ENCODE data around the gene TSPY9. TPM values are rescaled to one million over a fixed set of nuclear protein-coding genes. Genes with fewer than 3 reads are reported as not detected.
"Not testable (repeated sequence)": the region's sequence is repeated elsewhere in the genome, so short reads cannot be mapped to it uniquely, and the experiment has no call there.

TSPY9 gene, protein sequence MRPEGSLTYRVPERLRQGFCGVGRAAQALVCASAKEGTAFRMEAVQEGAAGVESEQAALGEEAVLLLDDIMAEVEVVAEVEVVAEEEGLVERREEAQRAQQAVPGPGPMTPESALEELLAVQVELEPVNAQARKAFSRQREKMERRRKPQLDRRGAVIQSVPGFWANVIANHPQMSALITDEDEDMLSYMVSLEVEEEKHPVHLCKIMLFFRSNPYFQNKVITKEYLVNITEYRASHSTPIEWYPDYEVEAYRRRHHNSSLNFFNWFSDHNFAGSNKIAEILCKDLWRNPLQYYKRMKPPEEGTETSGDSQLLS
- not detected for total RNA-seq

DNA sequence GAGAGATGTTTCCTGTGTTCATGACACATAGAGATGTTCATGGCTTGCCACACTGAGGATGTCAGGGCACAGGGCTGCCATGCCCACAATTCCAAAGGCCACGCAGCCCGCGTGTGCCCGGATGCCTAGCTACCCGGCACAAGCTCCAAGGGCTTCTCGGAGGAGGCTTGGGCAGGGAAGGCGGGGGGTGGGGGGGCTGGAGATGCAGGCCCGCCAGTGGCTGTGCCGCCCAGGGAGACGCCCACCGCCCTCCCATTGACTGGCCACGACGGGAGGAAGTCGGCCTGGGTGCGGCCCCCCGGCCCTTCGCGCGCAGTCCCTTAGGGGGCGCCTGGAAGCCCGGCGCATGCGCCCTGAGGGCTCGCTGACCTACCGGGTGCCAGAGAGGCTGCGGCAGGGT lies at the start of gene TSPY9:
Gene TSPY9 (plus strand): TSS at position 301 of the 400 bp plus-strand sequence. CDS start 46 bp downstream, at position 347.
- ATAC-seq (ENCODE audit: low read depth); H3K4me3 Mint-ChIP-seq; POLR2A ChIA-PET; H3K36me3 Mint-ChIP-seq; H3K27me3 Mint-ChIP-seq; H3K4me1 Mint-ChIP-seq; DNase-seq; H3K9me3 Mint-ChIP-seq; H3K27ac Mint-ChIP-seq: not testable (repeated sequence)

DNA sequence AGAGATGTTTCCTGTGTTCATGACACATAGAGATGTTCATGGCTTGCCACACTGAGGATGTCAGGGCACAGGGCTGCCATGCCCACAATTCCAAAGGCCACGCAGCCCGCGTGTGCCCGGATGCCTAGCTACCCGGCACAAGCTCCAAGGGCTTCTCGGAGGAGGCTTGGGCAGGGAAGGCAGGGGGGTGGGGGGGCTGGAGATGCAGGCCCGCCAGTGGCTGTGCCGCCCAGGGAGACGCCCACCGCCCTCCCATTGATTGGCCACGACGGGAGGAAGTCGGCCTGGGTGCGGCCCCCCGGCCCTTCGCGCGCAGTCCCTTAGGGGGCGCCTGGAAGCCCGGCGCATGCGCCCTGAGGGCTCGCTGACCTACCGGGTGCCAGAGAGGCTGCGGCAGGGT lies 20.4 kb upstream of the TSPY9 start, which contains the start of gene TSPY1:
Gene TSPY1 (plus strand): TSS at position 301 of the 400 bp plus-strand sequence. CDS start 46 bp downstream, at position 347.
- H3K9me3 Mint-ChIP-seq; ATAC-seq (ENCODE audit: low read depth); POLR2A ChIA-PET; H3K4me1 Mint-ChIP-seq; H3K4me3 Mint-ChIP-seq; H3K36me3 Mint-ChIP-seq; H3K27ac Mint-ChIP-seq; DNase-seq; H3K27me3 Mint-ChIP-seq: not testable (repeated sequence)

DNA sequence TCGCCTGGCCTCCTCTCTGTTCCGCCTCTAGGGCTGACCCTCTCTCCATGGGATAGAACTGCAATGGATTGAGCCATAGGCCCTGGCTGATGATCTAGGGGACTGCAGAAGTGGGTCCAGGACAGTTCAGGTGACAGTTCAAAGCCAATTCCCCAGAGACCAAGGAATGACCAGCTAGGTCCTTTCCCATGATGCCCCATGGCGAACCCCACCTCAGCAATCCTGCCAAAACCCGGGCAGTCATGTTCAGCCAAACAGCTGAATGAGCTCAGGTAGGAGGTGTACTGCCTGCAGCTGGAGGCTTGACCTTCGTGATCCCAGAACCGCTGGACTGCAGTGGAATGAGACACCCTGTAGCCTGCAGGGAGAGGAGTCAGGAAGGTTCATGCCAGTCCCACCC lies 17.3 kb downstream of the TSPY9 start:
- DNase-seq; H3K27me3 Mint-ChIP-seq; H3K36me3 Mint-ChIP-seq; H3K9me3 Mint-ChIP-seq; POLR2A ChIA-PET; H3K27ac Mint-ChIP-seq; H3K4me3 Mint-ChIP-seq; ATAC-seq (ENCODE audit: low read depth); H3K4me1 Mint-ChIP-seq: not testable (repeated sequence)

DNA sequence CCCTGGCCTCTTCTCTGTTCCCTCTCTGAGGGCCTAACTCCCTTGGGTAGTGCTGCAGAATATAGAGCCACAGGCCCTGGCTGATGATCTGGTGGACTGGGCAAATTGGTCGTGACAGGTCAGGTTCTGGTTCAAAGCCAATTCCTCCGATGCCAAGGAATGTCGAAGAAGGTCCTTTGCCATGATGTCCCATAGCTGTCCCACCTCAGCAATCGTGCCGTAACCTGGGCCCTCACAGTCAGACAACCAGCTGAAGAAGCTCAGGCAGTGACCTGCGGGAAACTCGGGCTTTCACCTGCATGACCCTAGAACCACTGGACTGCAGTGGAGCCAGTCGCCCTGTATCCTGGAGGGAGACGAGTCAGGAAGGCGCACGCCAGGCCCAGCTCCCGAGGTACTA lies 29.2 kb downstream of the TSPY9 start:
- POLR2A ChIA-PET; ATAC-seq (ENCODE audit: low read depth); H3K27me3 Mint-ChIP-seq; DNase-seq; H3K9me3 Mint-ChIP-seq; H3K4me3 Mint-ChIP-seq; H3K4me1 Mint-ChIP-seq; H3K27ac Mint-ChIP-seq; H3K36me3 Mint-ChIP-seq: not testable (repeated sequence)

DNA sequence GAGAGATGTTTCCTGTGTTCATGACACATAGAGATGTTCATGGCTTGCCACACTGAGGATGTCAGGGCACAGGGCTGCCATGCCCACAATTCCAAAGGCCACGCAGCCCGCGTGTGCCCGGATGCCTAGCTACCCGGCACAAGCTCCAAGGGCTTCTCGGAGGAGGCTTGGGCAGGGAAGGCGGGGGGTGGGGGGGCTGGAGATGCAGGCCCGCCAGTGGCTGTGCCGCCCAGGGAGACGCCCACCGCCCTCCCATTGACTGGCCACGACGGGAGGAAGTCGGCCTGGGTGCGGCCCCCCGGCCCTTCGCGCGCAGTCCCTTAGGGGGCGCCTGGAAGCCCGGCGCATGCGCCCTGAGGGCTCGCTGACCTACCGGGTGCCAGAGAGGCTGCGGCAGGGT lies 40.5 kb downstream of the TSPY9 start, which contains the start of gene TSPY10:
Gene TSPY10 (plus strand): TSS at position 301 of the 400 bp plus-strand sequence. CDS start 46 bp downstream, at position 347.
- ATAC-seq (ENCODE audit: low read depth); H3K9me3 Mint-ChIP-seq; H3K27me3 Mint-ChIP-seq; H3K36me3 Mint-ChIP-seq; POLR2A ChIA-PET; H3K4me3 Mint-ChIP-seq; DNase-seq; H3K27ac Mint-ChIP-seq; H3K4me1 Mint-ChIP-seq: not testable (repeated sequence)

Other genes starting within 250 kb of the TSPY9 start
- gene TSPY4, start 149.8 kb upstream of the TSPY9 start, total RNA-seq: not detected
- not detected for gene TSPY8, start 129.5 kb upstream of the TSPY9 start, total RNA-seq
- gene TSPY3, start 88.8 kb upstream of the TSPY9 start, total RNA-seq: not detected
- gene TSPY1, start 20.3 kb upstream of the TSPY9 start, total RNA-seq: not detected
- gene TSPY10, start 40.6 kb downstream of the TSPY9 start, total RNA-seq: not detected

Measured in activated naive CD8-positive, alpha-beta T cell treated with anti-CD3 and anti-CD28 coated beads, Interleukin-2, amount 10 ng/mL, durations not matched to agents 7 days and 5 days (primary cell).